ENCODE measurements around the gene LRRC4C. TPM values are rescaled to one million over a fixed set of nuclear protein-coding genes. Genes with fewer than 3 reads are reported as not detected.

The LRRC4C gene
- total and polyA plus RNA-seq, 4 donors: 0.10 to 0.93 (median 0.30) TPM

DNA sequence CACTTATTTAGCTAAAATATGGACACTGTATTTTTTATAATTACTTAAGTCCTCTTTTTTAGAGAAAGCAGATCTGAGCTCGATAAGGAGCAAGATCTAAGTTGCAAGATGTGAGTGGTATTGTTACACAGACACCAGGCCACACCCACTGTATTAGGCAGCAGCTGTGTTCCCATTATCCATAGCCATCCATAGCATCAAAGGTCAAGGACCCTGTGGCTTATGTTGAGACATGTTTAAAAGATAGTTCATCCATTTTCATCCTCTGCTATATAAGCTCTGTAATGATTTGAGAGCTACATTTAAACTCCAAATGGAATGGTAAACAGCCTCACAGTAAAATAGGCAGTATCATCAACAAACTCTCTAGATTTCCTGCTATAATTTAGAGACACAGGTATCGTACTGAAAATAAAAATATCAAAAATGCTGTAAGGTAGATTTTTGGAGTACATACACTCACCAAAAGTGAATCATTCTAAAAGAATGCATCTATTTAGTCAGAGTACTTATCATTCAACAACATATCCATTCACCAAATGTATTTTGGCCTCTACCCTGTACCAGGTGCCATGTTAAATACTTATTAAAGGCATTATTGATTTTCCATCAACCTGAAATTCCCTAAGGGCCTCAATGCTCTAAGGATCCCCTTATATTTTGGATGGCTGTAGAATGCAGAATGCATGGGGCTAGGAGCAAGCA, 574.0 kb downstream of the LRRC4C start:
- H3K27ac ChIP-seq (ENCODE audit: low read depth in 1 of 2, low read length in 2 of 2): no peak overlapping the region
- H3K4me1 ChIP-seq (ENCODE audit: control insufficient read depth in 4 of 4, insufficient read depth in 4 of 4, low read length in 3 of 4): no peaks in the 10 kb centered on the region
- no peak for DNase-seq (ENCODE audit: low spot score)
- H3K4me3 ChIP-seq (ENCODE audit: low read depth in 1 of 3, low read length in 3 of 3): no peak overlapping the region
- H3K9me3 ChIP-seq (ENCODE audit: control insufficient read depth in 4 of 4, low read length in 3 of 4): no peaks in the 10 kb centered on the region
- no peak overlapping the region for H3K9ac ChIP-seq (ENCODE audit: low read depth in 1 of 2, low read length in 2 of 2)
- no peaks in the 10 kb centered on the region for H3K27me3 ChIP-seq (ENCODE audit: control insufficient read depth in 4 of 4, insufficient read depth in 4 of 4, low read length in 3 of 4)
- no peaks in the 10 kb centered on the region for H3K36me3 ChIP-seq (ENCODE audit: control insufficient read depth in 4 of 4, insufficient read depth in 3 of 4, low read depth in 1 of 4, low read length in 3 of 4)
- TF ChIP-seq RAD21 (IDR thresholded peaks at IDR 0.05): no peak
- TF ChIP-seq GABPA (IDR thresholded peaks at IDR 0.05 in 1 of 2, conservative IDR thresholded peaks at IDR 0.05 in 1 of 2): no peak
- no peak for TF ChIP-seq RXRA (IDR thresholded peaks at IDR 0.05)
- TF ChIP-seq HNF4A (conservative IDR thresholded peaks at IDR 0.05): no peak
- no peak for TF ChIP-seq YY1 (IDR thresholded peaks at IDR 0.05)
- TF ChIP-seq, protein P1, sequence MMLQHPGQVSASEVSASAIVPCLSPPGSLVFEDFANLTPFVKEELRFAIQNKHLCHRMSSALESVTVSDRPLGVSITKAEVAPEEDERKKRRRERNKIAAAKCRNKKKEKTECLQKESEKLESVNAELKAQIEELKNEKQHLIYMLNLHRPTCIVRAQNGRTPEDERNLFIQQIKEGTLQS (IDR thresholded peaks at IDR 0.05): no peak
- no peak for TF ChIP-seq HNF4G (IDR thresholded peaks at IDR 0.05)
- TF ChIP-seq CTCF (IDR thresholded peaks at IDR 0.05; ENCODE audit: low read depth, low read length, missing input control): no peak
- TF ChIP-seq ZBTB33 (IDR thresholded peaks at IDR 0.05): no peak
- no peak for TF ChIP-seq JUND (IDR thresholded peaks at IDR 0.05)
- TF ChIP-seq FOXA2 (IDR thresholded peaks at IDR 0.05): no peak
- no peak for TF ChIP-seq SP1 (IDR thresholded peaks at IDR 0.05)
- no peak for TF ChIP-seq NR2F2 (IDR thresholded peaks at IDR 0.05)
- TF ChIP-seq, protein P2, sequence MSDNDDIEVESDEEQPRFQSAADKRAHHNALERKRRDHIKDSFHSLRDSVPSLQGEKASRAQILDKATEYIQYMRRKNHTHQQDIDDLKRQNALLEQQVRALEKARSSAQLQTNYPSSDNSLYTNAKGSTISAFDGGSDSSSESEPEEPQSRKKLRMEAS (IDR thresholded peaks at IDR 0.05): no peak
- TF ChIP-seq REST (IDR thresholded peaks at IDR 0.05): no peak
- no peak for TF ChIP-seq EGR1 (IDR thresholded peaks at IDR 0.05; ENCODE audit: low read depth in 2 of 2)
- TF ChIP-seq TAF1 (conservative IDR thresholded peaks at IDR 0.05): no peak
- no peak for TF ChIP-seq FOXA1 (IDR thresholded peaks at IDR 0.05)
- 85% methylated on average over 2 of the region's 2 CpGs for WGBS

All from liver (tissue), 9 donors.